ENCODE measurements around the gene CAD. TPM values are rescaled to one million over a fixed set of nuclear protein-coding genes. Genes with fewer than 3 reads are reported as not detected.
A peak's percentile ranks its signal among the peaks of the same experiment; 100 is the strongest.

Gene CAD
- total RNA-seq, 1 experiment from 2014 or later = 130 TPM

DNA sequence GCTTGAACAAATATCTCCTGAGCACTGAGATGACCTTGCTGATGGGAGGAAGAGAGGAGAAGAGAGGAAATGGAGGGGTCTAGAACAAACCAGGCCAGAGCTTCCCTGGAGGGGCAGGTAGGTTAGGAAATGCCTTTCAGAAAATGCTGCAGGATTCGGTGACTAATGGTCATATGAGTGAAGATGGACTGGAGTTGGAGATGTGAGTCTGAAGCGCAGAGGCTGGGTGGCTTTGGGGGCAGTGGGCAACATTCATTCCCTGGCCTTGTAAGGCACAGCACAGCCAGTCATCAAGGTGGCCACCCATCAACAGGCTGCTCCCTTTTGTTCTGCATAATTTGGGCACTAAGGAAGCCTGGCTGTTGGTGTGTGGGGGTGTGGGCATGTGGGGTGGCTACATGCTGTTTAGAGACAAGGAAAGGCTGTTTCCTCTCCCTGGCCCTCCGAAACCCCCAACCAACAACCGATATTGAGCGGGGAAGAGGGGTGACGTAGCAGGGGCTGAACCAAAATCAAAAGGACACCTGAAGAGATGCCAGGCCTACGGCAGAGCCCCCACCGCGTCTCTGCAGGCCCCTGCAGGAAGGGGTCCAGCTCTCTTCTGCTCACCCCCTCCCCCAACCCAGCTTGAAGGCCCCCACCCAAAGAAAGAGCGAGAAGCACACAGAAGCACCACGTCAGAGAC, 44.2 kb downstream of the CAD start:
- no peak overlapping the region for H4K5ac ChIP-seq (ENCODE audit: insufficient read length, low read depth, low read length)
- no peaks in the 10 kb centered on the region; the same call in 1 of the 2 replicates for H3K4me1 ChIP-seq (ENCODE audit: insufficient read depth, low read length)
- no peaks in the 10 kb centered on the region for H4K20me1 ChIP-seq (ENCODE audit: control insufficient read depth, insufficient read depth, insufficient read length)
- H3K14ac ChIP-seq (ENCODE audit: insufficient read depth, low read length) = no peak overlapping the region
- no peak overlapping the region for H2AFZ ChIP-seq (ENCODE audit: low read length)
- no peak overlapping the region for H3K18ac ChIP-seq (ENCODE audit: insufficient read length, low read depth, low read length)
- H2BK5ac ChIP-seq (ENCODE audit: insufficient read length, low read length) = no peak overlapping the region
- no peak overlapping the region for H3K9ac ChIP-seq (ENCODE audit: extremely low read depth, insufficient read length, low read length)
- H3K79me1 ChIP-seq (ENCODE audit: insufficient read depth, low read depth, low read length, poor library complexity, severe bottlenecking) = no peaks in the 10 kb centered on the region
- H2BK20ac ChIP-seq (ENCODE audit: low read depth, low read length, poor library complexity, severe bottlenecking) = no peak overlapping the region
- no peak overlapping the region for H4K8ac ChIP-seq (replicated peaks; ENCODE audit: insufficient read length, low read depth, low read length)
- TF ChIP-seq, protein P1, sequence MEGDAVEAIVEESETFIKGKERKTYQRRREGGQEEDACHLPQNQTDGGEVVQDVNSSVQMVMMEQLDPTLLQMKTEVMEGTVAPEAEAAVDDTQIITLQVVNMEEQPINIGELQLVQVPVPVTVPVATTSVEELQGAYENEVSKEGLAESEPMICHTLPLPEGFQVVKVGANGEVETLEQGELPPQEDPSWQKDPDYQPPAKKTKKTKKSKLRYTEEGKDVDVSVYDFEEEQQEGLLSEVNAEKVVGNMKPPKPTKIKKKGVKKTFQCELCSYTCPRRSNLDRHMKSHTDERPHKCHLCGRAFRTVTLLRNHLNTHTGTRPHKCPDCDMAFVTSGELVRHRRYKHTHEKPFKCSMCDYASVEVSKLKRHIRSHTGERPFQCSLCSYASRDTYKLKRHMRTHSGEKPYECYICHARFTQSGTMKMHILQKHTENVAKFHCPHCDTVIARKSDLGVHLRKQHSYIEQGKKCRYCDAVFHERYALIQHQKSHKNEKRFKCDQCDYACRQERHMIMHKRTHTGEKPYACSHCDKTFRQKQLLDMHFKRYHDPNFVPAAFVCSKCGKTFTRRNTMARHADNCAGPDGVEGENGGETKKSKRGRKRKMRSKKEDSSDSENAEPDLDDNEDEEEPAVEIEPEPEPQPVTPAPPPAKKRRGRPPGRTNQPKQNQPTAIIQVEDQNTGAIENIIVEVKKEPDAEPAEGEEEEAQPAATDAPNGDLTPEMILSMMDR (conservative IDR thresholded peaks at IDR 0.05) = no peak
- no peak overlapping the region for H3K27ac Mint-ChIP-seq
- H3K4me3 Mint-ChIP-seq = peak overlapping the region; percentile 58 to 88
- H3K23me2 ChIP-seq (ENCODE audit: insufficient read length, low read depth, low read length, poor library complexity, severe bottlenecking) = peaks cover 20% of the 10 kb centered on the region
- peaks cover 36% of the 10 kb centered on the region; the same call in 1 of the 2 replicates for H3K27me3 ChIP-seq (ENCODE audit: insufficient read depth, low read length)
- H3K4ac ChIP-seq (ENCODE audit: low read depth, low read length) = no peak overlapping the region
- no peak overlapping the region for H3K27ac ChIP-seq (ENCODE audit: insufficient read length, low read depth, low read length)
- peaks cover 27 to 29% of the 10 kb centered on the region in 2 experiments for H3K4me1 Mint-ChIP-seq
- no peaks in the 10 kb centered on the region; a peak in 2 of 7 replicates for H3K36me3 Mint-ChIP-seq (ENCODE audit: insufficient read depth in 1 of 3, low read depth in 3 of 3)
- H2BK120ac ChIP-seq (ENCODE audit: low read depth, low read length, poor library complexity, severe bottlenecking) = no peak overlapping the region
- peak overlapping the region; percentile 46 for H3K4me2 ChIP-seq (ENCODE audit: insufficient read depth, insufficient read length, low read length)
- H3K27me3 Mint-ChIP-seq (ENCODE audit: low read depth) = peaks cover 54% of the 10 kb centered on the region
- H3K56ac ChIP-seq (ENCODE audit: insufficient read length, low read depth, low read length) = no peak overlapping the region
- H2BK15ac ChIP-seq (ENCODE audit: low read depth, low read length) = no peak overlapping the region
- no peaks in the 10 kb centered on the region; a peak in 2 of 5 replicates for H3K9me3 Mint-ChIP-seq
- DNase-seq = no peak
- WGBS (ENCODE audit: extremely low coverage, insufficient read length, low lambda C conversion rate) = no CpG with 5 or more reads among the region's 11 CpGs
- no peak overlapping the region for H4K91ac ChIP-seq (ENCODE audit: insufficient read length, low read depth, low read length)
- H2AK5ac ChIP-seq (ENCODE audit: insufficient read length, low read length) = no peak overlapping the region
- no peak overlapping the region for H2BK12ac ChIP-seq (ENCODE audit: insufficient read length, low read depth, low read length)
- H3K23ac ChIP-seq (ENCODE audit: insufficient read length, low read depth, low read length) = no peak overlapping the region
- H3T11ph ChIP-seq (ENCODE audit: low read length) = no peak overlapping the region
- no peaks in the 10 kb centered on the region for H3K9me3 ChIP-seq (ENCODE audit: control insufficient read depth, low read depth, low read length)
- H3K79me2 ChIP-seq (ENCODE audit: insufficient read depth, low read length) = no peaks in the 10 kb centered on the region

All from H9 (cell line).